Measurements from ENCODE around the gene CLOCK.

Gene CLOCK

DNA sequence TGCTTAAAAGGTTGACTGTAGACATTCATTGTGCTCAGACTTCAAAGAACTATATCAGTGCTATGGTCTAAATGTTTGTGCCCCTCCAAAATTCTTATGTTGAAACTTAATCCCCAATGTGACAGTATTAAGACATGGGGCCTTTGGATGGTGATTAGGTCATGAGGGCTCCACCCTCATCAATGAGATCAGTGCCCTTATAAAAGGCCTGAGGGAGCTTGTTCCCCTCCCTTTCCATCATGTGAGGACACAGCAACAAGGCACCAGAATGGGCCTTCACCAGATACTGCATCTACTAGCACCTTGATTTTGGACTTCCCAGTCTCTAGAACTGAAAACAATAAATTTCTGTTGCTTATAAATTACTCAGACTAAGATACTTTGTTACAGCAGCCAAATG is 28.3 kb downstream of the CLOCK start:
- TF ChIP-seq POLR2A (IDR thresholded peaks at IDR 0.05; ENCODE audit: low read depth, low read length): no peak
- FAIRE-seq (no peak), DNase-seq (ENCODE audit: insufficient read length, low spot score) (no peak)

GRCh38 chr4:55517526-55518229 is 29.0 kb downstream of the CLOCK start:
- FAIRE-seq (no peak), DNase-seq (ENCODE audit: insufficient read length, low spot score) (no peak)
- no peak for TF ChIP-seq POLR2A (IDR thresholded peaks at IDR 0.05; ENCODE audit: low read depth, low read length)

GRCh38 chr4:55512922-55513571 is 33.7 kb downstream of the CLOCK start:
- no peak for TF ChIP-seq POLR2A (IDR thresholded peaks at IDR 0.05; ENCODE audit: low read depth, low read length)
- DNase-seq (ENCODE audit: insufficient read length, low spot score) (no peak), FAIRE-seq (no peak)

DNA sequence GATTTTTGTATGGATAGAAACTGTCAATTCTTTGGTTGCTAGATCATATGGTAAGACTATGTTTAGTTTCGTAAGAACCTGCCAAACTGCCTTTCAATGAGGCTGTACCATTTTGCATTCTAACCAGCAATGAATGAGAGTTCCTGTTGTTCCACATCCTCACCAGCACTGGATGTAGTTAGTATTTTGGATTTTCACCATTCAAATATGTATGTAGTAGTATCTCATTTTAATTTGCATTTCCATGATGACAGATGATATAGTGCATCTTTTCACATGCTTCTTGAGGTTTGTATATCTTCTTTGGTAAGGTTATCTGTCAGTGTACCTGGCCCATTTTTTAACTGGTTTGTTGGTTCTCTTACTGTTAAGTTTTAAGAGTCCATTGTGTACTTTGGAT is 34.6 kb downstream of the CLOCK start:
- no peak for TF ChIP-seq POLR2A (IDR thresholded peaks at IDR 0.05; ENCODE audit: low read depth, low read length)
- DNase-seq (ENCODE audit: insufficient read length, low spot score): no peak
- no peak for FAIRE-seq

DNA sequence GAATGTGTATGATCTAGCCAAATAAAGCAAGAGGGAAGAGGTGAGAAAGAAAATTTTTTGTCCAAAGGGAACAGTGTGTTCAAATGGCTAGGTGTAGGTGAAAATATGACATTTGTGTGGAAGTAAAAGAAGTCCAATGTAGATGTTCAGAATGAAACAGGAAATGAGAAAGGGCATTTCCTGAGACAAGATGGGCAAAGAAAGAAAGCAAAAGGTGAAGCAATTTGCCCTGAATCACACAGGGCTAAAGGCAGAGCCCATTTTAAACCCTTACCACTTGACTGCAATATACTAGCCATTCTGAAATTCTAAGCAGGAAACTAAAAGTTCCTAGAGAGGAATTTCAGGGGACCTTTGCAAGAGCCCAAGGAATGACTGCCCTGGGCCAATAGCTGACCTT is 36.0 kb downstream of the CLOCK start:
- no peak for TF ChIP-seq POLR2A (IDR thresholded peaks at IDR 0.05; ENCODE audit: low read depth, low read length)
- DNase-seq (ENCODE audit: insufficient read length, low spot score): no peak
- no peak for FAIRE-seq

DNA sequence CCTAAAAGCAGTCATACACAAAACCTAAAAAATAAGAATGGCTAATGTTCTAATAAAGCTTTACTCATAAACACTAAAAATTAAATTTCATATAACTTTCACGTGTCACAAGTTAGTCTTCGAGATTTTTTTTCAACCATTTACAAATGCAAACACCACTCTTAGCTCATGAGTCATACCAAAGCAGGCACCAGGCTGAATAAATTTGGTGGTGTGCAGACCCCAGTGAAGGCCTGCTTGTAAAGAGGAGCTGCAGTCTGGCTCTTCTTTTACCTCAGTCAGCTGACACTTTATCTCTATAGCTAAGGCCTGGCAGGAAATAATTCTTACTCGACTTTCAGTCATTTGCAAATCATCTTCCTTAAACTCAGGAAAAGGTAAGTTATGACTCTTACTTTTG is 37.4 kb downstream of the CLOCK start:
- FAIRE-seq (no peak), DNase-seq (ENCODE audit: insufficient read length, low spot score) (no peak)
- no peak for TF ChIP-seq POLR2A (IDR thresholded peaks at IDR 0.05; ENCODE audit: low read depth, low read length)

- DNase-seq (ENCODE audit: insufficient read length, low spot score) (no peak), FAIRE-seq (no peak)
- no peak for TF ChIP-seq POLR2A (IDR thresholded peaks at IDR 0.05; ENCODE audit: low read depth, low read length)
Observed at GRCh38 chr4:55507612-55508011, 39.1 kb downstream of the CLOCK start.

DNA sequence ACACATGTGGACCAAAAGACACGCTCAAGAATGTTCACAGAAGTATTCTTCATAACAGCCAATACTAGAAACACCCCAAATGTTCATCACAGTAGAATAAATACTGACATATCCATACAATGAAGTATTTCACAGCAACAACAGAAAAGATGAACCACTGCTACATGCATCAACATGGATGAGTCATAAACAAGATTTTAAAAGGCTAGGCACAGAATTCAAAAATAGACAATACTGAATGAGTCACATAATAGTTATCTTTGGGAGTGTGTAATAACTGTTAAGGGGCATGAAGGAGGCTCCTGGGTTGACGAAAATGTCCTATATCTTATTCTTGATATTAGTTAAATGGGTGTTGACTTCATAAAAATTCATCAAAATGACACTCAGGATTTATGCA is 43.5 kb downstream of the CLOCK start:
- DNase-seq (ENCODE audit: insufficient read length, low spot score) (peak; percentile 9), FAIRE-seq (peak; percentile 80)
- TF ChIP-seq POLR2A (IDR thresholded peaks at IDR 0.05; ENCODE audit: low read depth, low read length): no peak

DNA sequence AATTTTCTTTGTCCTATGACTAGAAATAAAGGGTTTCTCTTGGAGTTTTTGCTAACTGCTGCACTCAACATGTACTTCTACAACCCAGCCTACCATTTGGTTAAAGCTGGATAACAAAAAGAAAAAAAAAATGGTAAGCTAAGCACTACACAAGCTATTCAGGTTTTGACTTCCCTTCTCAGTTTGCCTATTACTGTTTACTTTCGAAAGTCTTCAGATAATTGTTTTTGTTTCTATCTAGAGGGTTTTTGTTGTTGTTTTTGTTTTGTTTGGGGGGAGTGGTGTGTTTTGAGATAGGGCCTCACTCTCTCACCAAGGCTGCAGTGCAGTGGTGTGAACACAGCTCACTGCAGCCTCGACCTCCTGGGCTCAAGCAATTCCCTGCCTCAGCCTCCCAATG is 46.6 kb downstream of the CLOCK start:
- no peak for TF ChIP-seq POLR2A (IDR thresholded peaks at IDR 0.05; ENCODE audit: low read depth, low read length)
- DNase-seq (ENCODE audit: insufficient read length, low spot score) (no peak), FAIRE-seq (no peak)

- TF ChIP-seq POLR2A (IDR thresholded peaks at IDR 0.05; ENCODE audit: low read depth, low read length): no peak
- FAIRE-seq: no peak
- DNase-seq (ENCODE audit: insufficient read length, low spot score): no peak
Observed at GRCh38 chr4:55499495-55499894, 47.2 kb downstream of the CLOCK start.

DNA sequence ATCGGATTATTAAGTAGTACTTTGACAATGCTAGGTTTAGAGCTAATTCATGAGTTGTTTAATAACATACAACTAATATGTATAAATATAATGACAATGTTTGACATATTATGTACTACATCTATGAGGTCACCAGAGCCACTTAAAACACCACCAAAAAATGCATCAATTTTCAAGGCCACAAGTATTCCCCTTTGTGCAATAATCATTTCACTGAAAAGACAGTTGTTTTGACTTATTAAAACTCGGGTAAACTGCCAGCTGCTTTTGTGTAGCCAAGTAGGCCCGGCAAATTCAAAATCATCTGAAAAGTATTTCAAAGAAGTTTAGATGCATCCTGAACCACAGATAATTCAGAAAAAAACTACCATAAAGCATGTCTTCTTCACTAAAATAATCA is 48.7 kb downstream of the CLOCK start:
- FAIRE-seq (no peak), DNase-seq (ENCODE audit: insufficient read length, low spot score) (no peak)

GRCh38 chr4:55491486-55491885 is 55.2 kb downstream of the CLOCK start:
- no peak for TF ChIP-seq POLR2A (IDR thresholded peaks at IDR 0.05; ENCODE audit: low read depth, low read length)
- DNase-seq (ENCODE audit: insufficient read length, low spot score): no peak
- no peak for FAIRE-seq

More for the DNA sequence above, 48.7 kb downstream of the CLOCK start:
- no peak for TF ChIP-seq POLR2A (IDR thresholded peaks at IDR 0.05; ENCODE audit: low read depth, low read length)

- FAIRE-seq (no peak), DNase-seq (ENCODE audit: insufficient read length, low spot score) (no peak)
- TF ChIP-seq POLR2A (IDR thresholded peaks at IDR 0.05; ENCODE audit: low read depth, low read length): no peak
Observed at GRCh38 chr4:55488716-55489115, 58.0 kb downstream of the CLOCK start.

- TF ChIP-seq POLR2A (IDR thresholded peaks at IDR 0.05; ENCODE audit: low read depth, low read length): no peak
- no peak for DNase-seq (ENCODE audit: insufficient read length, low spot score)
- FAIRE-seq: no peak
Observed at GRCh38 chr4:55485821-55486220, 60.9 kb downstream of the CLOCK start.

GRCh38 chr4:55483315-55483714 is 63.4 kb downstream of the CLOCK start:
- DNase-seq (ENCODE audit: insufficient read length, low spot score): no peak
- FAIRE-seq: no peak
- TF ChIP-seq POLR2A (IDR thresholded peaks at IDR 0.05; ENCODE audit: low read depth, low read length): no peak
